ENCODE data around the gene C2CD4D.

Gene C2CD4D

GRCh38 chr1:151871284-151872030, 31.8 kb upstream of the C2CD4D start:
- Histone ChIP-seq H2BK15ac (ENCODE audit: low read depth, poor library complexity, severe bottlenecking) (no peak overlapping the region), H3K23ac (ENCODE audit: low read length in 2 of 2) (no peak overlapping the region), H3K27me3 (ENCODE audit: control insufficient read depth in 1 of 2, insufficient read depth in 1 of 2, low read length in 2 of 2) (no peaks in the 10 kb centered on the region), H4K8ac (ENCODE audit: low read length) (no peak overlapping the region), H3K9me3 (ENCODE audit: control insufficient read depth, low read length) (no peaks in the 10 kb centered on the region), H4K91ac (ENCODE audit: low read length) (no peak overlapping the region), H2AFZ (ENCODE audit: low read depth, low read length) (no peak overlapping the region), H3K4me1 (ENCODE audit: control insufficient read depth, insufficient read depth, low read depth, low read length) (no peaks in the 10 kb centered on the region), H2BK5ac (ENCODE audit: low read depth, low read length, poor library complexity, severe bottlenecking) (no peak overlapping the region), H3K27ac (ENCODE audit: low read length, poor library complexity, severe bottlenecking) (no peak overlapping the region), H2BK120ac (ENCODE audit: low read depth, low read length) (no peak overlapping the region), H3K9ac (ENCODE audit: low read length) (no peak overlapping the region), H3K4me3 (ENCODE audit: insufficient read depth in 1 of 2, low read depth in 1 of 2, low read length in 2 of 2) (no peak overlapping the region), H3K14ac (ENCODE audit: low read length in 2 of 2) (no peak overlapping the region), H3K4me2 (ENCODE audit: low read length, poor library complexity, severe bottlenecking) (no peak overlapping the region), H3K18ac (ENCODE audit: low read depth in 1 of 2, low read length in 2 of 2) (no peak overlapping the region), H2AK5ac (ENCODE audit: low read length, severe bottlenecking) (no peak overlapping the region), H3K79me1 (replicated peaks; ENCODE audit: low read length, poor library complexity, severe bottlenecking) (no peaks in the 10 kb centered on the region), H2BK12ac (ENCODE audit: low read length in 2 of 2) (no peak overlapping the region), H3K36me3 (ENCODE audit: control insufficient read depth in 1 of 2, insufficient read depth in 2 of 2, low read depth in 1 of 2, low read length in 2 of 2) (peaks cover 9 to 33% of the 10 kb centered on the region in 2 experiments), H3K4ac (ENCODE audit: low read depth in 1 of 2, low read length in 2 of 2) (no peak overlapping the region)
- 100% methylated on average over 3 of the region's 5 CpGs for WGBS
- no peak for DNase-seq

GRCh38 chr1:151868486-151868885, 28.9 kb upstream of the C2CD4D start:
- WGBS: no CpG with 5 or more reads among the region's 3 CpGs

GRCh38 chr1:151867765-151868411, 28.3 kb upstream of the C2CD4D start:
- Histone ChIP-seq H2BK12ac (ENCODE audit: low read length in 2 of 2) (no peak overlapping the region), H3K27me3 (ENCODE audit: control insufficient read depth in 1 of 2, insufficient read depth in 1 of 2, low read length in 2 of 2) (peaks cover 0 to 4% of the 10 kb centered on the region in 2 experiments), H2BK5ac (ENCODE audit: low read depth, low read length, poor library complexity, severe bottlenecking) (no peak overlapping the region), H3K14ac (ENCODE audit: low read length in 2 of 2) (no peak overlapping the region), H3K18ac (ENCODE audit: low read depth in 1 of 2, low read length in 2 of 2) (no peak overlapping the region), H3K23ac (ENCODE audit: low read length in 2 of 2) (no peak overlapping the region), H4K91ac (ENCODE audit: low read length) (no peak overlapping the region), H3K4me2 (ENCODE audit: low read length, poor library complexity, severe bottlenecking) (no peak overlapping the region), H4K8ac (ENCODE audit: low read length) (no peak overlapping the region), H3K4ac (ENCODE audit: low read depth in 1 of 2, low read length in 2 of 2) (no peak overlapping the region), H2AFZ (ENCODE audit: low read depth, low read length) (no peak overlapping the region), H2BK15ac (ENCODE audit: low read depth, poor library complexity, severe bottlenecking) (no peak overlapping the region), H3K4me3 (ENCODE audit: insufficient read depth in 1 of 2, low read depth in 1 of 2, low read length in 2 of 2) (no peak overlapping the region), H3K9ac (ENCODE audit: low read length) (peak overlapping the region; percentile 36), H3K27ac (ENCODE audit: low read length, poor library complexity, severe bottlenecking) (no peak overlapping the region), H2AK5ac (ENCODE audit: low read length, severe bottlenecking) (no peak overlapping the region), H3K36me3 (ENCODE audit: control insufficient read depth in 1 of 2, insufficient read depth in 2 of 2, low read depth in 1 of 2, low read length in 2 of 2) (peaks cover 0 to 5% of the 10 kb centered on the region in 2 experiments), H3K79me1 (replicated peaks; ENCODE audit: low read length, poor library complexity, severe bottlenecking) (no peaks in the 10 kb centered on the region), H3K4me1 (ENCODE audit: control insufficient read depth, insufficient read depth, low read depth, low read length) (no peaks in the 10 kb centered on the region), H2BK120ac (ENCODE audit: low read depth, low read length) (no peak overlapping the region), H3K9me3 (ENCODE audit: control insufficient read depth, low read length) (no peaks in the 10 kb centered on the region)
- 67% methylated on average over 5 of the region's 7 CpGs for WGBS
- DNase-seq: peak; percentile 46

More at GRCh38 chr1:151868486-151868885, 28.9 kb upstream of the C2CD4D start:
- H3K23ac ChIP-seq (ENCODE audit: low read length in 2 of 2): no peak overlapping the region
- no peak overlapping the region for H3K27ac ChIP-seq (ENCODE audit: low read length, poor library complexity, severe bottlenecking)
- no peak overlapping the region for H3K18ac ChIP-seq (ENCODE audit: low read depth in 1 of 2, low read length in 2 of 2)
- no peak overlapping the region for H3K4me3 ChIP-seq (ENCODE audit: insufficient read depth in 1 of 2, low read depth in 1 of 2, low read length in 2 of 2)
- peak overlapping the region; percentile 36 for H3K9ac ChIP-seq (ENCODE audit: low read length)
- DNase-seq: no peak
- peaks cover 0 to 10% of the 10 kb centered on the region in 2 experiments for H3K36me3 ChIP-seq (ENCODE audit: control insufficient read depth in 1 of 2, insufficient read depth in 2 of 2, low read depth in 1 of 2, low read length in 2 of 2)
- H2AK5ac ChIP-seq (ENCODE audit: low read length, severe bottlenecking): no peak overlapping the region
- peaks cover 0 to 4% of the 10 kb centered on the region in 2 experiments for H3K27me3 ChIP-seq (ENCODE audit: control insufficient read depth in 1 of 2, insufficient read depth in 1 of 2, low read length in 2 of 2)
- H3K14ac ChIP-seq (ENCODE audit: low read length in 2 of 2): no peak overlapping the region
- H2BK12ac ChIP-seq (ENCODE audit: low read length in 2 of 2): no peak overlapping the region
- no peak overlapping the region for H2AFZ ChIP-seq (ENCODE audit: low read depth, low read length)
- H3K79me1 ChIP-seq (replicated peaks; ENCODE audit: low read length, poor library complexity, severe bottlenecking): no peaks in the 10 kb centered on the region
- no peak overlapping the region for H2BK120ac ChIP-seq (ENCODE audit: low read depth, low read length)
- no peaks in the 10 kb centered on the region for H3K4me1 ChIP-seq (ENCODE audit: control insufficient read depth, insufficient read depth, low read depth, low read length)
- no peak overlapping the region for H2BK5ac ChIP-seq (ENCODE audit: low read depth, low read length, poor library complexity, severe bottlenecking)
- H3K4me2 ChIP-seq (ENCODE audit: low read length, poor library complexity, severe bottlenecking): no peak overlapping the region
- H4K91ac ChIP-seq (ENCODE audit: low read length): no peak overlapping the region
- no peak overlapping the region for H2BK15ac ChIP-seq (ENCODE audit: low read depth, poor library complexity, severe bottlenecking)
- no peaks in the 10 kb centered on the region for H3K9me3 ChIP-seq (ENCODE audit: control insufficient read depth, low read length)
- H4K8ac ChIP-seq (ENCODE audit: low read length): no peak overlapping the region
- H3K4ac ChIP-seq (ENCODE audit: low read depth in 1 of 2, low read length in 2 of 2): no peak overlapping the region

GRCh38 chr1:151867321-151867720, 27.7 kb upstream of the C2CD4D start:
- Histone ChIP-seq H2BK120ac (ENCODE audit: low read depth, low read length) (no peak overlapping the region), H2AK5ac (ENCODE audit: low read length, severe bottlenecking) (no peak overlapping the region)
- 83% methylated on average over 2 of the region's 2 CpGs for WGBS

More at GRCh38 chr1:151867321-151867720, 27.7 kb upstream of the C2CD4D start:
- no peak overlapping the region for H2BK12ac ChIP-seq (ENCODE audit: low read length in 2 of 2)
- no peaks in the 10 kb centered on the region for H3K9me3 ChIP-seq (ENCODE audit: control insufficient read depth, low read length)
- no peak overlapping the region for H4K91ac ChIP-seq (ENCODE audit: low read length)
- H3K18ac ChIP-seq (ENCODE audit: low read depth in 1 of 2, low read length in 2 of 2): no peak overlapping the region
- H3K23ac ChIP-seq (ENCODE audit: low read length in 2 of 2): no peak overlapping the region
- no peaks in the 10 kb centered on the region for H3K4me1 ChIP-seq (ENCODE audit: control insufficient read depth, insufficient read depth, low read depth, low read length)
- no peak overlapping the region for H3K9ac ChIP-seq (ENCODE audit: low read length)
- no peaks in the 10 kb centered on the region for H3K79me1 ChIP-seq (replicated peaks; ENCODE audit: low read length, poor library complexity, severe bottlenecking)
- no peak overlapping the region for H2BK5ac ChIP-seq (ENCODE audit: low read depth, low read length, poor library complexity, severe bottlenecking)
- no peak overlapping the region for H3K14ac ChIP-seq (ENCODE audit: low read length in 2 of 2)
- H3K27me3 ChIP-seq (ENCODE audit: control insufficient read depth in 1 of 2, insufficient read depth in 1 of 2, low read length in 2 of 2): peaks cover 0 to 9% of the 10 kb centered on the region in 2 experiments
- H3K4me3 ChIP-seq (ENCODE audit: insufficient read depth in 1 of 2, low read depth in 1 of 2, low read length in 2 of 2): no peak overlapping the region
- no peak overlapping the region for H2BK15ac ChIP-seq (ENCODE audit: low read depth, poor library complexity, severe bottlenecking)
- peaks cover 0 to 5% of the 10 kb centered on the region in 2 experiments for H3K36me3 ChIP-seq (ENCODE audit: control insufficient read depth in 1 of 2, insufficient read depth in 2 of 2, low read depth in 1 of 2, low read length in 2 of 2)
- H2AFZ ChIP-seq (ENCODE audit: low read depth, low read length): no peak overlapping the region
- H4K8ac ChIP-seq (ENCODE audit: low read length): no peak overlapping the region
- H3K27ac ChIP-seq (ENCODE audit: low read length, poor library complexity, severe bottlenecking): no peak overlapping the region
- H3K4me2 ChIP-seq (ENCODE audit: low read length, poor library complexity, severe bottlenecking): no peak overlapping the region
- H3K4ac ChIP-seq (ENCODE audit: low read depth in 1 of 2, low read length in 2 of 2): no peak overlapping the region
- no peak for DNase-seq
